Measurements from ENCODE around the gene FANCG. TPM values are rescaled to one million over a fixed set of nuclear protein-coding genes. Genes with fewer than 3 reads are reported as not detected.

FANCG gene
- total and polyA plus RNA-seq, 10 donors: 15.8 to 37.5 (median 24.2) TPM

DNA sequence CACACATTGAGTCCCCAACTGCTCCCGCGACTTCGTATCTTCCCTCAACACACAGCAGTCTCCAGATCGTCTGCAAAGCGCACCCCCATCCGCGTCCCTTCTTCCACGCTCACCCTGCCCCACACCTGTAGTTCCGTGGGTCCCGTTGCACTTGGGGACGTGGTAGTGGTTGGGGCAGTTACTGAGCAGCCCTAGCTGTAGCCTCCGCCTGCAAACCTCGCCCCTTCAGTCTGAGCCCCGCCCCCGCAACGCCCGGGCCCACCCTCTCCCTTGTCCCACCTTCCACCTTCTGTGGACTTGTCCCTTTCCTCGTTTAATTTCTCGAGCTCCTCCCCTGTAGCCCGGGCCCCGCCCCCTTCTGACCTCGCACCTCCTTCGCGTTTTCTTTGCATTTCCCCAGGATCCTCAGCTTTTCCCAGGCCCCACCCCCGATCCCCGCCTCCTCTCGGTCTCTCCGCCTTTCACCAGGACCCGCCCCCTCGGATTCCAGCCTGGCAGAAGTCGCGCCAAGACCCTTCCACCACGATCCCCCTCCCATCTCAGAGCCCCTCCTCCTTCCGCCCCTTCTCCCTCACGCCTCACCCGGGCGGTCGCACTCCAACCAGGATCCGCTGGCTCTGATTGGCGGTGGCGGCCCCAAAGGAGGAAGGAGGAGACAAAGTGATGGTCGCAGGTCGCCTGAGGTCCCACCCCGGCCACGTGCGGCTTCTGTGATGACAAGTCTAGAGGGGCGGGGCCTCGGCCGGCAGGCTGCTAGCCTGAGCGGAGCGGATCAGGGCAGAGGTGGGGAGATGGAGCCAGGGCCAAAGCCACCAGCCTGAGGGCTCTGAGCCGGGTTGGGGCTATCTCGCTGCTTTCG is 36.2 kb upstream of the FANCG start, which contains the start of gene ATOSB:
ATOSB (minus strand) TSS at position 183 of the 859 bp plus-strand sequence. CDS start 7,588 bp downstream, outside the sequence.
- WGBS, 5 donors: 0 to 1% (median 0%) methylated on average over 50 to 54 of the region's 54 CpGs
- H3K27me3 ChIP-seq (replicated peaks in 1 of 7): no peaks in the 10 kb centered on the region
- DNase-seq: peak; percentile 99
- TF ChIP-seq, protein P1, sequence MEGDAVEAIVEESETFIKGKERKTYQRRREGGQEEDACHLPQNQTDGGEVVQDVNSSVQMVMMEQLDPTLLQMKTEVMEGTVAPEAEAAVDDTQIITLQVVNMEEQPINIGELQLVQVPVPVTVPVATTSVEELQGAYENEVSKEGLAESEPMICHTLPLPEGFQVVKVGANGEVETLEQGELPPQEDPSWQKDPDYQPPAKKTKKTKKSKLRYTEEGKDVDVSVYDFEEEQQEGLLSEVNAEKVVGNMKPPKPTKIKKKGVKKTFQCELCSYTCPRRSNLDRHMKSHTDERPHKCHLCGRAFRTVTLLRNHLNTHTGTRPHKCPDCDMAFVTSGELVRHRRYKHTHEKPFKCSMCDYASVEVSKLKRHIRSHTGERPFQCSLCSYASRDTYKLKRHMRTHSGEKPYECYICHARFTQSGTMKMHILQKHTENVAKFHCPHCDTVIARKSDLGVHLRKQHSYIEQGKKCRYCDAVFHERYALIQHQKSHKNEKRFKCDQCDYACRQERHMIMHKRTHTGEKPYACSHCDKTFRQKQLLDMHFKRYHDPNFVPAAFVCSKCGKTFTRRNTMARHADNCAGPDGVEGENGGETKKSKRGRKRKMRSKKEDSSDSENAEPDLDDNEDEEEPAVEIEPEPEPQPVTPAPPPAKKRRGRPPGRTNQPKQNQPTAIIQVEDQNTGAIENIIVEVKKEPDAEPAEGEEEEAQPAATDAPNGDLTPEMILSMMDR (IDR thresholded peaks at IDR 0.05 in 8 of 11, conservative IDR thresholded peaks at IDR 0.05 in 3 of 11): no peak
- TF ChIP-seq POLR2AphosphoS5 (IDR thresholded peaks at IDR 0.05) (peak; percentile 69 to 88 (median 88)), POLR2A (IDR thresholded peaks at IDR 0.05) (peak in 1 of 3 donors; percentile 63)
- H3K9me3 ChIP-seq: no peaks in the 10 kb centered on the region
- intact Hi-C loops (cut with DNase I; ENCODE audit: low total_unique reads): loop anchor here (5.0 kb wide), 2 partner anchors 141 to 361 kb away; no protein-coding TSS in a partner anchor
- no peaks in the 10 kb centered on the region for H3K36me3 ChIP-seq
- H3K4me3 ChIP-seq: peak within 1 kb of the TSS; percentile 56 to 88 (median 65)
- peak within 1 kb of the TSS; percentile 72 to 96 (median 88) for H3K27ac ChIP-seq
- peaks cover 34 to 64% (median 53%) of the 10 kb centered on the region in 6 donors for H3K4me1 ChIP-seq

DNA sequence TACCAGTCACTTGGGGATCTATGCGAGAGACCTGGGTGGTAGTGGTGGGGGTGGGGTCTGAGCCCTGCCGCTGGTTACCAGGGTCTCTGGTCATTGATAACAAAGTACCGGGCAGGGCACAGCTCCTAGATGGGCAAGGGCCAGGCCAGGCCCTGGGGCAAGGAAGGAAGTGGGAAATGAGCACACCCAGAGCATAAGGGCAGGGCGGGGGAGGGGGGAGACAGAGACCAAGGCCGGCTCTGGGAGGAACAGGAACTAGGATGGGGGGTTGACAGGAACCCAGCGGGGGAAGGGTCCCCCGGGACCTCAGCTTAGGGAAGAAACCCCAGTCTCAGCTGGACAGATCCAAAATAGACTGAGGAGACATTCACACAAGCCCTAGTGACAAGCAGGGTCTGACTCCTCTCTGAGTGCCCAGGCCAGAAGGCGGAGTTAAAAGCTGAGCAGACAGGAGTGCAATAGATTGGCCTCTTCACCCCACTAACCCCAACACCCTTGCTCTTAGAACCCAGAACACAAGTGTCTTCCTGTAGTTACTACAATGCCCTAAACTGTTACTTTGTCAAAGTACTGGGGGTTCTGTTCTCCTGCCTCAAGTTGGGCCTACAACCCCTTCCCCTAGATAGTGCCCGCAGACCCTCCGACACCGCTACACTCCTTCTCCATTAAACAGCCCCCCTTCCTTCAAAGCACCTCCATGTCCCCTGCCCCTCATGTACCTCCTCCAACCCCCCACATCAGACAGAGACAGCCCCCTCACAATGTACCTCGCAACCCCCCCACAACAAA is 35.3 kb upstream of the FANCG start:
- no peaks in the 10 kb centered on the region for H3K9me3 ChIP-seq
- 3 to 8% (median 6%) methylated on average over 12 of the region's 12 CpGs for WGBS, 5 donors
- H3K4me3 ChIP-seq: peak overlapping the region; percentile 56 to 88 (median 65)
- no peaks in the 10 kb centered on the region for H3K36me3 ChIP-seq
- peak; percentile 91 for DNase-seq
- H3K27me3 ChIP-seq (replicated peaks in 1 of 7): no peaks in the 10 kb centered on the region
- peaks cover 39 to 73% (median 61%) of the 10 kb centered on the region in 6 donors for H3K4me1 ChIP-seq
- TF ChIP-seq POLR2AphosphoS5 (IDR thresholded peaks at IDR 0.05) (peak; percentile 38 to 69 (median 60)), POLR2A (IDR thresholded peaks at IDR 0.05) (peak in 1 of 3 donors; percentile 15)
- TF ChIP-seq, protein P1 (IDR thresholded peaks at IDR 0.05 in 8 of 11, conservative IDR thresholded peaks at IDR 0.05 in 3 of 11): no peak
- peak overlapping the region; percentile 72 to 96 (median 88) for H3K27ac ChIP-seq
- intact Hi-C loops (cut with DNase I; ENCODE audit: low total_unique reads): loop anchor here (5.0 kb wide), 2 partner anchors 142 to 362 kb away; no protein-coding TSS in a partner anchor

- TF ChIP-seq POLR2A (IDR thresholded peaks at IDR 0.05) (no peak), POLR2AphosphoS5 (IDR thresholded peaks at IDR 0.05) (peak in 2 of 3 donors; percentile 33 to 34)
- TF ChIP-seq, protein P1 (IDR thresholded peaks at IDR 0.05 in 8 of 11, conservative IDR thresholded peaks at IDR 0.05 in 3 of 11): no peak
- Histone ChIP-seq H3K27me3 (replicated peaks in 1 of 7) (no peaks in the 10 kb centered on the region), H3K4me1 (peaks cover 39 to 81% (median 69%) of the 10 kb centered on the region in 6 donors), H3K9me3 (no peaks in the 10 kb centered on the region), H3K27ac (peak overlapping the region; percentile 72 to 96 (median 88)), H3K4me3 (peak overlapping the region; percentile 56 to 88 (median 65)), H3K36me3 (peaks cover 0 to 7% (median 0%) of the 10 kb centered on the region in 6 donors)
- DNase-seq: peak; percentile 91
- intact Hi-C loops (cut with DNase I; ENCODE audit: low total_unique reads): no loop called here
- 2 to 12% (median 9%) methylated on average over 4 to 5 of the region's 5 CpGs for WGBS, 5 donors
Measured at GRCh38 chr9:35114113-35114839, 34.5 kb upstream of the FANCG start.
